K562 (cell line): ENCODE data around the gene COL6A1.

Experiments used
- BCOR ChIP-seq: fragments of 450-650 bp; IDR thresholded peaks from 2 replicates; pipeline ENCODE4 v1.6.1; 2016
- CTCF ChIP-seq, 3 experiments: IDR thresholded peaks in 2 of 3; conservative IDR thresholded peaks in 1 of 3; 2 replicates each; pipeline ENCODE4 v1.5.1; 2011 to 2012; ENCODE audit warnings: low read length in 3 of 3, mild to moderate bottlenecking in 3 of 3, control low read depth in 2 of 3, improper control_type of control experiment in 1 of 3, inconsistent platforms in 1 of 3, low read depth in 1 of 3, mixed read lengths in 1 of 3, moderate library complexity in 1 of 3; ENCODE audit not compliant: insufficient read depth in 2 of 3
- FOXA3 ChIP-seq, 2 experiments: fragments of 450-650 bp in 1 of 2; sonication (generic) in 1 of 2; formaldehyde crosslinking; IDR thresholded peaks in 1 of 2; conservative IDR thresholded peaks in 1 of 2; 2 replicates each; pipeline versions ENCODE4 v1.4.0 to v1.8.0; 2020 to 2022; ENCODE audit warnings: mild to moderate bottlenecking in 2 of 2, missing genetic modification reagents in 1 of 2
- KDM1A ChIP-seq, 2 experiments: fragments of 450-650 bp; IDR thresholded peaks; 2 replicates each; pipeline ENCODE4 v1.6.1; 2016; ENCODE audit warnings: mild to moderate bottlenecking in 2 of 2
- REST ChIP-seq, 2 experiments: fragments of 450-650 bp; formaldehyde crosslinking in 1 of 2; IDR thresholded peaks; 2 replicates each; pipeline versions ENCODE4 v1.4.0 to v1.6.1; 2014 to 2020; ENCODE audit warnings: mild to moderate bottlenecking in 2 of 2, borderline replicate concordance in 1 of 2, low read depth in 1 of 2
- STAT6 ChIP-seq: sonication (generic); formaldehyde crosslinking; IDR thresholded peaks from 2 replicates; pipeline ENCODE4 v1.8.1; 2023; ENCODE audit warnings: mild to moderate bottlenecking, missing genetic modification reagents
- TEAD4 ChIP-seq, 2 experiments: sonication (generic) in 1 of 2; formaldehyde crosslinking in 1 of 2; IDR thresholded peaks; 2 replicates each; pipeline versions ENCODE4 v1.6.1 to v1.8.0; 2012 to 2022; ENCODE audit warnings: borderline replicate concordance in 1 of 2, inconsistent platforms in 1 of 2, low read length in 1 of 2, mild to moderate bottlenecking in 1 of 2, missing genetic modification reagents in 1 of 2
- ZNF668 ChIP-seq: fragments of 250-450 bp; sonication (Bioruptor Pico); IDR thresholded peaks from 2 replicates; pipeline ENCODE4 v1.8.0; 2022; ENCODE audit warnings: mild to moderate bottlenecking, inconsistent platforms
- TF ChIP-seq, protein P1 (sequence below): sonication (generic); formaldehyde crosslinking; IDR thresholded peaks from 2 replicates; pipeline ENCODE4 v1.8.1; 2022; ENCODE audit warnings: missing genetic modification reagents

- TF ChIP-seq TEAD4 (IDR thresholded peaks at IDR 0.05; ENCODE audit: low read length): no peak
- TF ChIP-seq TEAD4 (CRISPR knock-in tag; IDR thresholded peaks at IDR 0.05; ENCODE audit: borderline replicate concordance): no peak
- no peak for TF ChIP-seq BCOR
- no peak for TF ChIP-seq STAT6 (CRISPR knock-in tag)
- TF ChIP-seq REST (IDR thresholded peaks at IDR 0.05; ENCODE audit: borderline replicate concordance): no peak
- TF ChIP-seq REST (CRISPR knock-in tag; IDR thresholded peaks at IDR 0.05; ENCODE audit: low read depth): no peak
- no peak for TF ChIP-seq ZNF668 (CRISPR knock-in tag)
- TF ChIP-seq, protein P1, sequence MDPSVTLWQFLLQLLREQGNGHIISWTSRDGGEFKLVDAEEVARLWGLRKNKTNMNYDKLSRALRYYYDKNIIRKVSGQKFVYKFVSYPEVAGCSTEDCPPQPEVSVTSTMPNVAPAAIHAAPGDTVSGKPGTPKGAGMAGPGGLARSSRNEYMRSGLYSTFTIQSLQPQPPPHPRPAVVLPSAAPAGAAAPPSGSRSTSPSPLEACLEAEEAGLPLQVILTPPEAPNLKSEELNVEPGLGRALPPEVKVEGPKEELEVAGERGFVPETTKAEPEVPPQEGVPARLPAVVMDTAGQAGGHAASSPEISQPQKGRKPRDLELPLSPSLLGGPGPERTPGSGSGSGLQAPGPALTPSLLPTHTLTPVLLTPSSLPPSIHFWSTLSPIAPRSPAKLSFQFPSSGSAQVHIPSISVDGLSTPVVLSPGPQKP (CRISPR knock-in tag): no peak
- TF ChIP-seq FOXA3 (CRISPR knock-in tag; conservative IDR thresholded peaks at IDR 0.05 in 1 of 2, IDR thresholded peaks at IDR 0.05 in 1 of 2): no peak
- no peak for TF ChIP-seq CTCF (IDR thresholded peaks at IDR 0.05 in 2 of 3, conservative IDR thresholded peaks at IDR 0.05 in 1 of 3; ENCODE audit: insufficient read depth in 2 of 3, low read depth in 1 of 3, low read length in 3 of 3)
- no peak for TF ChIP-seq KDM1A (IDR thresholded peaks at IDR 0.05)
These were observed 47.5 kb upstream of the COL6A1 start for GRCh38 chr21:45934085-45934484.
